OCI-LY3 (cell line): ENCODE measurements around the gene THRA.

Experiments
- H2AFZ ChIP-seq: fragments of 200-600, 300-600 bp; shearing (Covaris generic); 2 replicates; pipeline ENCODE4 v1.6.0; 2014; ENCODE audit warnings: antibody characterized with exemption, low read depth, low read length
- H3K27ac ChIP-seq: fragments of 200-600, 300-600 bp; sonication (generic); 2 replicates; pipeline ENCODE4 v1.5.1; 2014; ENCODE audit warnings: mild to moderate bottlenecking, low read length, moderate library complexity, mixed read lengths
- H3K27me3 ChIP-seq: fragments of 200-600, 300-600 bp; sonication (generic); 2 replicates; pipeline ENCODE4 v1.6.1; 2014; ENCODE audit warnings: low read depth, low read length, mixed read lengths
- H3K36me3 ChIP-seq: fragments of 200-600, 300-600 bp; sonication (generic); replicated peaks from 2 replicates; pipeline ENCODE3; 2014; ENCODE audit warnings: low read depth, low read length, mixed read lengths
- H3K4me1 ChIP-seq: fragments of 300-600, 200-600 bp; sonication (generic); 2 replicates; pipeline ENCODE4 v1.6.1; 2014; ENCODE audit warnings: low read length, mixed read lengths
- H3K4me2 ChIP-seq: fragments of 200-600, 300-600 bp; sonication (generic); 2 replicates; pipeline ENCODE4 v1.6.1; 2014; ENCODE audit warnings: low read length, mixed read lengths
- H3K4me3 ChIP-seq: fragments of 300-600, 200-600 bp; sonication (generic); 2 replicates; pipeline ENCODE4 v1.5.1; 2014; ENCODE audit warnings: antibody characterized with exemption, mild to moderate bottlenecking, low read length, moderate library complexity
- H3K79me2 ChIP-seq: fragments of 300-600, 200-600 bp; shearing (Covaris generic); 2 replicates; pipeline ENCODE4 v1.6.1; 2014; ENCODE audit warnings: mild to moderate bottlenecking, low read length, mixed read lengths
- H3K9ac ChIP-seq: fragments of 300-600, 200-600 bp; shearing (Covaris generic); 2 replicates; pipeline ENCODE4 v1.6.0; 2014; ENCODE audit warnings: mild to moderate bottlenecking, low read length, moderate library complexity
- H3K9me3 ChIP-seq: fragments of 200-600, 300-600 bp; shearing (Covaris generic); 2 replicates; pipeline ENCODE4 v1.6.1; 2014; ENCODE audit warnings: low read length, mixed read lengths; ENCODE audit not compliant: insufficient read depth
- H4K20me1 ChIP-seq: fragments of 200-600, 300-600 bp; sonication (generic); 2 replicates; pipeline ENCODE4 v1.6.1; 2016; ENCODE audit warnings: low read length, mixed read lengths; ENCODE audit not compliant: insufficient read depth
- CTCF ChIP-seq: fragments of 200-600, 300-600 bp; sonication (generic); IDR thresholded peaks from 2 replicates; pipeline ENCODE4 v1.5.1; 2014; ENCODE audit warnings: antibody characterized with exemption, low read length, low read depth
- EZH2phosphoT487 ChIP-seq: fragments of 200-600 bp; shearing (Covaris generic); IDR thresholded peaks from 2 replicates; pipeline ENCODE4 v1.6.1; 2018; ENCODE audit warnings: antibody characterized with exemption, mixed run types, low read depth

The THRA gene

GRCh38 chr17:40108970-40109824, 46.4 kb downstream of the THRA start:
- TF ChIP-seq CTCF (peak; percentile 32), EZH2phosphoT487 (no peak)
- no peak overlapping the region for H3K4me2 ChIP-seq
- no peak overlapping the region for H3K27ac ChIP-seq
- no peak overlapping the region for H2AFZ ChIP-seq
- H3K4me3 ChIP-seq: no peak overlapping the region
- peaks cover 10% of the 10 kb centered on the region for H3K27me3 ChIP-seq
- no peaks in the 10 kb centered on the region for H3K79me2 ChIP-seq
- no peaks in the 10 kb centered on the region for H3K36me3 ChIP-seq
- H3K9me3 ChIP-seq: no peaks in the 10 kb centered on the region
- H3K9ac ChIP-seq: no peak overlapping the region
- H3K4me1 ChIP-seq: peaks cover 83% of the 10 kb centered on the region
- no peaks in the 10 kb centered on the region for H4K20me1 ChIP-seq

- H3K27me3 ChIP-seq: peaks cover 10% of the 10 kb centered on the region
- TF ChIP-seq CTCF (no peak), EZH2phosphoT487 (no peak)
- H4K20me1 ChIP-seq: no peaks in the 10 kb centered on the region
- H3K36me3 ChIP-seq: no peaks in the 10 kb centered on the region
- H2AFZ ChIP-seq: no peak overlapping the region
- H3K9me3 ChIP-seq: no peaks in the 10 kb centered on the region
- no peak overlapping the region for H3K27ac ChIP-seq
- H3K9ac ChIP-seq: no peak overlapping the region
- H3K4me3 ChIP-seq: no peak overlapping the region
- no peaks in the 10 kb centered on the region for H3K79me2 ChIP-seq
- no peak overlapping the region for H3K4me2 ChIP-seq
- peaks cover 75% of the 10 kb centered on the region for H3K4me1 ChIP-seq
Observed at GRCh38 chr17:40110026-40110845, 47.5 kb downstream of the THRA start.

GRCh38 chr17:40111221-40112128, 48.7 kb downstream of the THRA start:
- Histone ChIP-seq H2AFZ (peak overlapping the region; percentile 91), H3K79me2 (no peaks in the 10 kb centered on the region), H3K4me2 (peak overlapping the region; percentile 85), H3K4me1 (peaks cover 67% of the 10 kb centered on the region), H4K20me1 (no peaks in the 10 kb centered on the region), H3K4me3 (peak overlapping the region; percentile 64), H3K27me3 (peaks cover 3% of the 10 kb centered on the region), H3K36me3 (no peaks in the 10 kb centered on the region), H3K9me3 (no peaks in the 10 kb centered on the region), H3K9ac (peak overlapping the region; percentile 46), H3K27ac (no peak overlapping the region)
- TF ChIP-seq EZH2phosphoT487 (no peak), CTCF (peak; percentile 81)
